Prostate gland (tissue), 2 donors: Measurements from ENCODE around the gene NRM.
"Not testable (repeated sequence)": the region's sequence is repeated elsewhere in the genome, so short reads cannot be mapped to it uniquely, and the experiment has no call there.

Source experiments
- POLR2A ChIP-seq: fragments of 450-650 bp; IDR thresholded peaks from one replicate; pipeline ENCODE4 v1.6.1; 2016; ENCODE audit warnings: antibody characterized with exemption, mild to moderate bottlenecking
- POLR2AphosphoS5 ChIP-seq: sonication (generic); formaldehyde crosslinking; IDR thresholded peaks from one replicate; pipeline ENCODE4 v1.6.1; 2017; ENCODE audit warnings: antibody characterized with exemption
- TF ChIP-seq, protein P1 (sequence below), 4 experiments: fragments of 200-600 bp in 2 of 4; fragments of 450-650 bp in 2 of 4; sonication (generic) in 2 of 4; IDR thresholded peaks; 1 replicate in 3 of 4; 2 replicates in 1 of 4; pipeline ENCODE4 v1.5.1; 2016 to 2019; ENCODE audit warnings: antibody characterized with exemption in 4 of 4, mild to moderate bottlenecking in 2 of 4, moderate library complexity in 2 of 4

DNA sequence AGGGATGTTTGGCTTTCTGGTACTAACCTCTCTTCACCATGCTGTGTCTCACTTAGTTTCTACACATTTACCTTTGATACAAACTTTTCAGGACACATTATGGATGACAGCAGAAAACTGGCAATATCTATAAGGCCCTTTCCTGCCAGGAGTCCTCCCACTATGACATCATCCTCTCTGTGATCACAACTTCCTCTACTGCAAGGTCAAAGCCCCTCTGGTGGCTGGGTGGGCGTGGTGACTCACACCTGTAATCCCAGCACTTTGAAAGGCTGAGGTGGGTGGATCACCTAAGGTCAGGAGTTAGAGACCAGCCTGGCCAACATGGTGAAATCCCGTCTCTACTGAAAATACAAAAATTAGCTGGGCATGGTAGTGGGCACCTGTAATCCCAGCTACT, 24.5 kb downstream of the NRM start:
- TF ChIP-seq, protein P1, sequence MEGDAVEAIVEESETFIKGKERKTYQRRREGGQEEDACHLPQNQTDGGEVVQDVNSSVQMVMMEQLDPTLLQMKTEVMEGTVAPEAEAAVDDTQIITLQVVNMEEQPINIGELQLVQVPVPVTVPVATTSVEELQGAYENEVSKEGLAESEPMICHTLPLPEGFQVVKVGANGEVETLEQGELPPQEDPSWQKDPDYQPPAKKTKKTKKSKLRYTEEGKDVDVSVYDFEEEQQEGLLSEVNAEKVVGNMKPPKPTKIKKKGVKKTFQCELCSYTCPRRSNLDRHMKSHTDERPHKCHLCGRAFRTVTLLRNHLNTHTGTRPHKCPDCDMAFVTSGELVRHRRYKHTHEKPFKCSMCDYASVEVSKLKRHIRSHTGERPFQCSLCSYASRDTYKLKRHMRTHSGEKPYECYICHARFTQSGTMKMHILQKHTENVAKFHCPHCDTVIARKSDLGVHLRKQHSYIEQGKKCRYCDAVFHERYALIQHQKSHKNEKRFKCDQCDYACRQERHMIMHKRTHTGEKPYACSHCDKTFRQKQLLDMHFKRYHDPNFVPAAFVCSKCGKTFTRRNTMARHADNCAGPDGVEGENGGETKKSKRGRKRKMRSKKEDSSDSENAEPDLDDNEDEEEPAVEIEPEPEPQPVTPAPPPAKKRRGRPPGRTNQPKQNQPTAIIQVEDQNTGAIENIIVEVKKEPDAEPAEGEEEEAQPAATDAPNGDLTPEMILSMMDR (IDR thresholded peaks at IDR 0.05), result not testable (repeated sequence)
- not testable (repeated sequence) for TF ChIP-seq POLR2AphosphoS5, POLR2A
